Measurements from ENCODE around the gene KIF7. TPM values are rescaled to one million over a fixed set of nuclear protein-coding genes. Genes with fewer than 3 reads are reported as not detected.

The KIF7 gene
- total and polyA plus RNA-seq, 2 donors (not counting 3 experiments of a cell fraction or from before 2014, with no cell fraction given), result 4.2 to 11.3 TPM

GRCh38 chr15:89686522-89686921 lies 31.3 kb upstream of the KIF7 start:
- Histone ChIP-seq H3K9ac (replicated peaks; ENCODE audit: extremely low read depth, insufficient read depth, low read length) (no peak overlapping the region), H3K9me3 (replicated peaks; ENCODE audit: control insufficient read depth, insufficient read depth, low read length) (no peaks in the 10 kb centered on the region), H3K27me3 (ENCODE audit: control insufficient read depth in 2 of 2, insufficient read depth in 2 of 2, low read length in 2 of 2) (no peaks in the 10 kb centered on the region), H2AFZ (ENCODE audit: low read depth, low read length) (no peak overlapping the region), H3K9me1 (replicated peaks; ENCODE audit: control insufficient read depth, extremely low read depth, insufficient read depth, low read length) (no peaks in the 10 kb centered on the region), H3K4me3 (replicated peaks in 1 of 3; ENCODE audit: insufficient read depth in 1 of 3, low read depth in 1 of 3, low read length in 3 of 3) (no peak overlapping the region), H3K27ac (ENCODE audit: insufficient read depth, low read depth, low read length) (no peak overlapping the region), H4K20me1 (replicated peaks; ENCODE audit: control insufficient read depth, extremely low read depth, insufficient read depth, low read length) (no peaks in the 10 kb centered on the region), H3K4me2 (ENCODE audit: insufficient read depth, low read length) (no peak overlapping the region), H3K36me3 (ENCODE audit: control insufficient read depth in 2 of 2, extremely low read depth in 1 of 2, insufficient read depth in 2 of 2, low read length in 2 of 2) (peaks cover 0 to 2% of the 10 kb centered on the region in 2 experiments), H3K4me1 (ENCODE audit: control insufficient read depth, extremely low read depth, insufficient read depth, low read length) (peaks cover 2% of the 10 kb centered on the region), H3K79me2 (ENCODE audit: control insufficient read depth, insufficient read depth, low read length) (no peaks in the 10 kb centered on the region)
- no TSS peak for BruUV-seq (replicated peaks)
- no peak for TF ChIP-seq GATA2 (IDR thresholded peaks at IDR 0.05; ENCODE audit: insufficient read depth, insufficient read length, low read depth, low read length)
- TF ChIP-seq POLR2AphosphoS5 (IDR thresholded peaks at IDR 0.05; ENCODE audit: insufficient read depth, low read depth, low read length), result no peak
- TF ChIP-seq JUN (IDR thresholded peaks at IDR 0.05; ENCODE audit: borderline replicate concordance, insufficient read depth, insufficient read length, low read depth), result no peak
- TF ChIP-seq POLR2A (IDR thresholded peaks at IDR 0.05; ENCODE audit: low read depth, low read length), result no peak
- TF ChIP-seq, protein P1, sequence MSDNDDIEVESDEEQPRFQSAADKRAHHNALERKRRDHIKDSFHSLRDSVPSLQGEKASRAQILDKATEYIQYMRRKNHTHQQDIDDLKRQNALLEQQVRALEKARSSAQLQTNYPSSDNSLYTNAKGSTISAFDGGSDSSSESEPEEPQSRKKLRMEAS (IDR thresholded peaks at IDR 0.05; ENCODE audit: insufficient read depth, insufficient read length), result no peak
- TF ChIP-seq FOS (IDR thresholded peaks at IDR 0.05; ENCODE audit: borderline replicate concordance, insufficient read depth, low read length), result no peak
- TF ChIP-seq MYC (IDR thresholded peaks at IDR 0.05; ENCODE audit: low read depth, low read length), result no peak
- no peak for TF ChIP-seq CTCF (IDR thresholded peaks at IDR 0.05; ENCODE audit: extremely low read depth in 1 of 2, insufficient read depth in 1 of 2, low read depth in 1 of 2, low read length in 2 of 2)
- no peak for TF ChIP-seq EZH2 (IDR thresholded peaks at IDR 0.05; ENCODE audit: borderline replicate concordance, low read depth, low read length, severe bottlenecking)
- DNase-seq (ENCODE audit: low read depth, low spot score) (no peak), FAIRE-seq (no peak)
- dilution Hi-C loops (cut with MboI; ENCODE audit: extremely low pct_ligation_motif_present, low sequenced_read_pairs), result no loop called here
- ChIA-PET POLR2A (no interaction called here), CTCF (interaction anchor here (1.0 to 1.2 kb wide), 2 partner anchors 9 to 13 kb away, joined by 3 to 4 read pairs; no protein-coding TSS in a partner anchor)
- intact Hi-C loops (cut with micrococcal nuclease), result no loop called here

Measured in endothelial cell of umbilical vein (primary cell).